ENCODE measurements around the gene SLC19A3. TPM values are rescaled to one million over a fixed set of nuclear protein-coding genes. Genes with fewer than 3 reads are reported as not detected.

Gene SLC19A3
- total RNA-seq, 1 experiment from 2014 or later: 2.3 TPM

DNA sequence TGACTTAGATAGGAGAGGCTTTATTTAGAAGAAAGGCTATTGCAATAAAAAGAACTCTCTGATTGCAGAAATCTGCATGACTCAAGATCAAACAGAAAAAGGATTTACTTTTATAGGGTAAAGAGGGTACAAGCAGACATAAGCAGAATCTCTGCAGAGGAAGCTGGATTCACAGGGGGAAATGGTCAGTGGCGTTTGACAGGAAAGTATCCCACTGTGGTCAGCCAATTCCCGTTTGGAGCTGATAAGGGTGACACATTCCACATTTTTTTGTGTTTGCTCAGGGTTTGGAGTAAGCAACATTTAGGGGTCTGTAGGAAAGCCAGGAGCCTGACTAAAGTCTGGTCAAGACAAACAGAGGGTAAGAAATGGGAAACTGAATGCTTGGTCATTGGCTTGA is 75.2 kb downstream of the SLC19A3 start:
- Histone ChIP-seq H3K18ac (ENCODE audit: insufficient read length, low read depth, low read length) (no peak overlapping the region), H2BK12ac (ENCODE audit: insufficient read length, low read depth, low read length) (no peak overlapping the region), H2AK5ac (ENCODE audit: insufficient read length, low read length) (no peak overlapping the region)

More for the DNA sequence above, 75.2 kb downstream of the SLC19A3 start:
- H4K8ac ChIP-seq (replicated peaks; ENCODE audit: insufficient read length, low read depth, low read length): no peak overlapping the region
- no peak overlapping the region for H3K4ac ChIP-seq (ENCODE audit: low read depth, low read length)
- no peaks in the 10 kb centered on the region for H3K27me3 Mint-ChIP-seq (ENCODE audit: low read depth)
- H3K27ac Mint-ChIP-seq: no peak overlapping the region
- no peaks in the 10 kb centered on the region for H3K4me1 ChIP-seq (ENCODE audit: insufficient read depth, low read length)
- H3K79me2 ChIP-seq (ENCODE audit: insufficient read depth, low read length): no peaks in the 10 kb centered on the region
- no peak overlapping the region for H4K5ac ChIP-seq (ENCODE audit: insufficient read length, low read depth, low read length)
- H2AFZ ChIP-seq (ENCODE audit: low read length): no peak overlapping the region
- H3T11ph ChIP-seq (ENCODE audit: low read length): no peak overlapping the region
- H3K79me1 ChIP-seq (ENCODE audit: insufficient read depth, low read depth, low read length, poor library complexity, severe bottlenecking): no peaks in the 10 kb centered on the region
- H3K27me3 ChIP-seq (ENCODE audit: insufficient read depth, low read length): no peaks in the 10 kb centered on the region
- no peak overlapping the region for H3K23ac ChIP-seq (ENCODE audit: insufficient read length, low read depth, low read length)
- TF ChIP-seq CTCF (conservative IDR thresholded peaks at IDR 0.05): no peak
- H3K36me3 Mint-ChIP-seq (ENCODE audit: insufficient read depth in 1 of 3, low read depth in 3 of 3): no peaks in the 10 kb centered on the region
- H3K9ac ChIP-seq (ENCODE audit: extremely low read depth, insufficient read length, low read length): no peak overlapping the region
- H3K4me3 Mint-ChIP-seq: no peak overlapping the region
- H3K23me2 ChIP-seq (ENCODE audit: insufficient read length, low read depth, low read length, poor library complexity, severe bottlenecking): no peaks in the 10 kb centered on the region
- DNase-seq: no peak
- no peak overlapping the region for H3K4me2 ChIP-seq (ENCODE audit: insufficient read depth, insufficient read length, low read length)
- no peak overlapping the region for H3K14ac ChIP-seq (ENCODE audit: insufficient read depth, low read length)
- no peaks in the 10 kb centered on the region for H3K9me3 ChIP-seq (ENCODE audit: control insufficient read depth, low read depth, low read length)
- H4K20me1 ChIP-seq (ENCODE audit: control insufficient read depth, insufficient read depth, insufficient read length): no peaks in the 10 kb centered on the region
- H3K27ac ChIP-seq (ENCODE audit: insufficient read length, low read depth, low read length): no peak overlapping the region
- no peak overlapping the region for H3K56ac ChIP-seq (ENCODE audit: insufficient read length, low read depth, low read length)
- H4K91ac ChIP-seq (ENCODE audit: insufficient read length, low read depth, low read length): no peak overlapping the region
- H2BK20ac ChIP-seq (ENCODE audit: low read depth, low read length, poor library complexity, severe bottlenecking): no peak overlapping the region
- H2BK120ac ChIP-seq (ENCODE audit: low read depth, low read length, poor library complexity, severe bottlenecking): no peak overlapping the region
- no CpG with 5 or more reads among the region's 2 CpGs for WGBS (ENCODE audit: extremely low coverage, insufficient read length, low lambda C conversion rate)
- H3K4me1 Mint-ChIP-seq: no peaks in the 10 kb centered on the region; a peak in 2 of 4 replicates
- H3K9me3 Mint-ChIP-seq: no peaks in the 10 kb centered on the region
- H2BK15ac ChIP-seq (ENCODE audit: low read depth, low read length): no peak overlapping the region
- no peak overlapping the region for H2BK5ac ChIP-seq (ENCODE audit: insufficient read length, low read length)

All from H9 (cell line).